GM23338 (cell line): ENCODE measurements around the gene TBC1D16.

ENCODE experiments used
- EZH2 ChIP-seq: fragments of 200-600 bp; sonication (generic); IDR thresholded peaks from one replicate; pipeline ENCODE4 v1.8.0; 2017; ENCODE audit warnings: antibody characterized with exemption, mild to moderate bottlenecking, low read depth; ENCODE audit not compliant: unreplicated experiment
- TF ChIP-seq, protein P1 (sequence below), 2 experiments: fragments of 200-600 bp in 1 of 2; sonication (generic) in 1 of 2; conservative IDR thresholded peaks; 2 replicates each; pipeline versions ENCODE4 v1.5.1 to v1.6.1; 2016 to 2017; ENCODE audit warnings: antibody characterized with exemption in 2 of 2, low read depth in 2 of 2, mild to moderate bottlenecking in 2 of 2, moderate library complexity in 1 of 2

GRCh38 chr17:79926605-79927135 is 109.0 kb downstream of the TBC1D16 start:
- no peak for TF ChIP-seq EZH2
- TF ChIP-seq, protein P1, sequence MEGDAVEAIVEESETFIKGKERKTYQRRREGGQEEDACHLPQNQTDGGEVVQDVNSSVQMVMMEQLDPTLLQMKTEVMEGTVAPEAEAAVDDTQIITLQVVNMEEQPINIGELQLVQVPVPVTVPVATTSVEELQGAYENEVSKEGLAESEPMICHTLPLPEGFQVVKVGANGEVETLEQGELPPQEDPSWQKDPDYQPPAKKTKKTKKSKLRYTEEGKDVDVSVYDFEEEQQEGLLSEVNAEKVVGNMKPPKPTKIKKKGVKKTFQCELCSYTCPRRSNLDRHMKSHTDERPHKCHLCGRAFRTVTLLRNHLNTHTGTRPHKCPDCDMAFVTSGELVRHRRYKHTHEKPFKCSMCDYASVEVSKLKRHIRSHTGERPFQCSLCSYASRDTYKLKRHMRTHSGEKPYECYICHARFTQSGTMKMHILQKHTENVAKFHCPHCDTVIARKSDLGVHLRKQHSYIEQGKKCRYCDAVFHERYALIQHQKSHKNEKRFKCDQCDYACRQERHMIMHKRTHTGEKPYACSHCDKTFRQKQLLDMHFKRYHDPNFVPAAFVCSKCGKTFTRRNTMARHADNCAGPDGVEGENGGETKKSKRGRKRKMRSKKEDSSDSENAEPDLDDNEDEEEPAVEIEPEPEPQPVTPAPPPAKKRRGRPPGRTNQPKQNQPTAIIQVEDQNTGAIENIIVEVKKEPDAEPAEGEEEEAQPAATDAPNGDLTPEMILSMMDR (conservative IDR thresholded peaks at IDR 0.05; ENCODE audit: low read depth in 2 of 2): no peak
